Thyroid gland (tissue), 4 donors: ENCODE measurements around the gene REM2.

Source experiments
- CTCF ChIP-seq, 6 experiments: fragments of 200-600 bp in 3 of 6; fragments of 450-650 bp in 3 of 6; sonication (generic) in 3 of 6; IDR thresholded peaks; one replicate each; pipeline ENCODE4 v1.5.1; 2016 to 2019; ENCODE audit warnings: antibody characterized with exemption in 6 of 6, mild to moderate bottlenecking in 2 of 6, inconsistent platforms in 1 of 6, moderate library complexity in 1 of 6
- POLR2A ChIP-seq, 2 donors: fragments of 450-650 bp; IDR thresholded peaks; one replicate each; pipeline ENCODE4 v1.6.1; 2017; ENCODE audit warnings: antibody characterized with exemption in 2 of 2, mild to moderate bottlenecking in 2 of 2, moderate library complexity in 1 of 2

- TF ChIP-seq CTCF (IDR thresholded peaks at IDR 0.05) (no peak), POLR2A (IDR thresholded peaks at IDR 0.05) (no peak)
Observed at GRCh38 chr14:22882064-22882463, 958 bp upstream of the REM2 start.
